ENCODE results near the gene PACS1. TPM values are rescaled to one million over a fixed set of nuclear protein-coding genes. Genes with fewer than 3 reads are reported as not detected.

Gene PACS1
- total and polyA plus RNA-seq, 8 donors = 50.7 to 57.5 (median 54.9) TPM

DNA sequence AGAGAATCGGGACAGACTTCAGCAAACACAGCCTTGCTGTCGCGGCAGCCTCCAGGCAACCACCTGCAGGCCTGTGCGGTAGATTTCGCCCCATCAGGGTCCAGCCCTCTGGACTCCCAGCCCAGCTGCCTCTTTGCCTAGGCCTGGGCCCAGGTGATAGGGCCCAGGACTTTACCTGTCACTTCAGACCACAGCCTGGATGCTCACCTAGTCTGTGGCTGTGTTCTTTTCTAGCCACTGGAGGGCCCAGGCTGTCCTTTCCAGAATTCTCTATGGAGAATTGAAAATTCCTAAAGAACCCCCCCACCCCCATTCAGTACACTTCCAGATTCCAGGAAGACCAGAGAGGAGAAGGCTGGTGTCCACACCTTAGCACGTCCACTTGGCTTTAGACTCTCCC, 167.8 kb downstream of the PACS1 start:
- intact Hi-C loops (cut with DNase I) = no loop called here
- Histone ChIP-seq H3K27me3 (no peaks in the 10 kb centered on the region), H3K4me1 (no peaks in the 10 kb centered on the region), H3K4me3 (no peak overlapping the region), H3K27ac (no peak overlapping the region), H3K9me3 (no peaks in the 10 kb centered on the region), H3K36me3 (peaks cover 0 to 97% of the 10 kb centered on the region in 2 donors)
- ATAC-seq (no peak), DNase-seq (no peak)
- TF ChIP-seq, protein P1, sequence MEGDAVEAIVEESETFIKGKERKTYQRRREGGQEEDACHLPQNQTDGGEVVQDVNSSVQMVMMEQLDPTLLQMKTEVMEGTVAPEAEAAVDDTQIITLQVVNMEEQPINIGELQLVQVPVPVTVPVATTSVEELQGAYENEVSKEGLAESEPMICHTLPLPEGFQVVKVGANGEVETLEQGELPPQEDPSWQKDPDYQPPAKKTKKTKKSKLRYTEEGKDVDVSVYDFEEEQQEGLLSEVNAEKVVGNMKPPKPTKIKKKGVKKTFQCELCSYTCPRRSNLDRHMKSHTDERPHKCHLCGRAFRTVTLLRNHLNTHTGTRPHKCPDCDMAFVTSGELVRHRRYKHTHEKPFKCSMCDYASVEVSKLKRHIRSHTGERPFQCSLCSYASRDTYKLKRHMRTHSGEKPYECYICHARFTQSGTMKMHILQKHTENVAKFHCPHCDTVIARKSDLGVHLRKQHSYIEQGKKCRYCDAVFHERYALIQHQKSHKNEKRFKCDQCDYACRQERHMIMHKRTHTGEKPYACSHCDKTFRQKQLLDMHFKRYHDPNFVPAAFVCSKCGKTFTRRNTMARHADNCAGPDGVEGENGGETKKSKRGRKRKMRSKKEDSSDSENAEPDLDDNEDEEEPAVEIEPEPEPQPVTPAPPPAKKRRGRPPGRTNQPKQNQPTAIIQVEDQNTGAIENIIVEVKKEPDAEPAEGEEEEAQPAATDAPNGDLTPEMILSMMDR (IDR thresholded peaks at IDR 0.05) = no peak

DNA sequence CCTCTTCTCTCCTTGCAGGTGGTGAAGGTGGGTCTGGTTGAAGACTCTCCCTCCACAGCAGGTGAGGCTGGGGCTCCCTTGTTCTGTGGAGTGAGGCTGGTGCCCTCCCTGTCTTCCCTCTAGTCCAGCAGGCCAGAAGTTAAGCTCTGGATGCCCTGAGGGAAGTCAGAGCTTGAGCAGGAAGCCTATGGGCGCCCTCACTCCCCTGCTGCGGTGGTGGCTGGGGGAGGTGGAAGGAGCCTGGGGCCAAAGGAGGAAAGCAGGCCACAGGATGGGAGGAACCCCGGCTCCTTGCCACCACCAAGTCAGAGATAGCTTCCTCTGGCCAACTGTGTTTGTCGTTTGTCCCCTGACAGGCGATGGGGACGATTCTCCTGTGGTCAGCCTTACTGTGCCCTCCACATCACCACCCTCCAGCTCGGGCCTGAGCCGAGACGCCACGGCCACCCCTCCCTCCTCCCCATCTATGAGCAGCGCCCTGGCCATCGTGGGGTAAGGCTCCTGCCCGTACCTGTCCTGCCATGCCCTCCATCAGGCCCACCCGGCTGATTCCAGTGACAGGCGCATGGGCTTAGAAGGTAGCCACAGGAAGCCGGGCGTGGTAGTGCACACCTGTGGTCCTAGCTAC, 168.8 kb downstream of the PACS1 start:
- Histone ChIP-seq H3K9me3 (no peaks in the 10 kb centered on the region), H3K27me3 (no peaks in the 10 kb centered on the region), H3K4me3 (no peak overlapping the region), H3K4me1 (no peaks in the 10 kb centered on the region), H3K36me3 (peaks cover 0 to 97% of the 10 kb centered on the region in 2 donors), H3K27ac (no peak overlapping the region)
- TF ChIP-seq, protein P1 (IDR thresholded peaks at IDR 0.05) = no peak
- ATAC-seq (no peak), DNase-seq (no peak)
- intact Hi-C loops (cut with DNase I) = no loop called here

DNA sequence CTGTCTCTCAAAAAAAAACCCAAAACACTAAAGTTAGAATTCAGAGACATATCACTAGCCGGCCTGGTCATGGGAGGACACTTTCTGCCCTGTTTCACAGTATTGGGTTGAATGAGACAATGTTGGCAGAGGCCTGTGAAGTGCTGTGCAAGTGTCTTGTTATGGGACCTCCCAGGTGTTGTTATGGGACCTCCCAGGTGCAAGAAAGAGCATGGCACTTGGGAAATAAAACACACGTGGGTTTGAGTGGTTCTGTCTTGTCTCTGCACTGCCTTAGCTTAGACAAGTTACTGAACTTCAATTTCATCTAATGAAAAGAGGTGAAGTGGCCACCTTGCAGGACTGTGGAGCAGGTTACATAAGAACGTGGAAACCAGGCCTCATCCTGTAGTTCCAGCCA, 169.4 kb downstream of the PACS1 start:
- H3K27me3 ChIP-seq = no peaks in the 10 kb centered on the region
- no peaks in the 10 kb centered on the region for H3K9me3 ChIP-seq
- H3K4me1 ChIP-seq = no peaks in the 10 kb centered on the region
- no peak for ATAC-seq
- no peak for DNase-seq
- TF ChIP-seq, protein P1 (IDR thresholded peaks at IDR 0.05) = no peak
- H3K27ac ChIP-seq = no peak overlapping the region
- peaks cover 0 to 96% of the 10 kb centered on the region in 2 donors for H3K36me3 ChIP-seq
- no peak overlapping the region for H3K4me3 ChIP-seq
- intact Hi-C loops (cut with DNase I) = no loop called here

DNA sequence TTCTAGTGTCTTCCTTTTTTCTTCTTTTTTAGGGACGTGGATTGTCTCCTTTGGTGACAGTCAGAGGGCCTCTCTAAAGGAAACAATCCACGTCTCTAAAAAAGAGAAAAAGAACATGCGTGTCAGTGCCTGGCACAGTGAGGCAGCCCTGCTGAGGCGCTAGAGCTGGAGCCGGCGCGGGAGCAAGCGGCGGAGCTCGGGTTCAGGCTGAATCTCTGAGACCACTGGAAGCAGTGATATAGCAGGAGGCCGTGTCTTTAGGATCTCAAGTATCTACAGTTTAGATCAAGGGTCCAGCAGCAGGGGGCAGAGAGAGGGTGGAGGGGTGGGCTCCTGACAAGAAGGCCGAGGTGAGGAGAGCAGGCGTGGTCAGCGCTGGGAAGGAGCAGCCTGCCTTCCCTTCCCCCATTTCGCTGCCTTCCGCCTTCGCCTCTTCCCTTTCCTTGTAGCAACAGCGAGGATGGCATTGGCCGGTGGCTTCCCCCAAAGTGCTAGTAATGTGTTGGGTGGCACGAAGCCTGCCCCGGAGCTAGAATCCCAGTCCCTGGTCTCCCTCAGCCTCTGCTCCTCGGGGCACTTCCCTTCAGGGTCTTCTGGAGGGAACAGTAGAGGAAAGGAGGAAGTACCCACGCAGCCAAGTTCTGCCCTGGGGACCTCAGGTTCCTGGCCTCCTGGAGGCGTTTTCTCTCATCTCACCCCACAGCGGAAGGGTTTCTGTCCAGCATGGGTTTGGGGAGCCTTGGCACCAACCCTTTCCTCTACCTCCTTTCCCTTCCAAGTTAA, 170.1 kb downstream of the PACS1 start:
- no peaks in the 10 kb centered on the region for H3K9me3 ChIP-seq
- H3K27me3 ChIP-seq = no peaks in the 10 kb centered on the region
- peaks cover 0 to 95% of the 10 kb centered on the region in 2 donors for H3K36me3 ChIP-seq
- no peak overlapping the region for H3K27ac ChIP-seq
- TF ChIP-seq, protein P1 (IDR thresholded peaks at IDR 0.05) = no peak
- no peak overlapping the region for H3K4me3 ChIP-seq
- intact Hi-C loops (cut with DNase I) = no loop called here
- ATAC-seq (no peak), DNase-seq (no peak)
- H3K4me1 ChIP-seq = no peaks in the 10 kb centered on the region

DNA sequence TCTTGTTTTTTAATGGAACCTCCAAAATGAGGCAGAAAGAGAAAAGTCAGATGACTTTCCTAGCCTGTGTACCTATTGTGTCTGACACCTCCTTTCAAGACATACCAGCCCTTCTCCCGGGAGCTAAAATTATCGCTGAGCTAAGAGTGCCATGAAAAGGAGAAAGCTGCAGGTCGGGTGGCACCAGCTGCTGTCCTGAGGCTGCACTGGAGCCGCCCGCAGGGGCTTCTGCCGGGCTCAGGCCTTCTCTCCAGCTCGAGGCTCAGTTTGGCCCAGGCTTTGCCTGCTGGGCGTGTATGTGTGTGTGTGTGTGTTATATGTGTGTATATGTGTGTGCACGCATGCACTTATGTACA, 170.7 kb downstream of the PACS1 start:
- DNase-seq = no peak
- H3K4me3 ChIP-seq = no peak overlapping the region
- intact Hi-C loops (cut with DNase I) = no loop called here
- H3K27ac ChIP-seq = no peak overlapping the region
- ATAC-seq = no peak
- H3K36me3 ChIP-seq = peaks cover 0 to 90% of the 10 kb centered on the region in 2 donors
- no peaks in the 10 kb centered on the region for H3K9me3 ChIP-seq
- H3K4me1 ChIP-seq = no peaks in the 10 kb centered on the region
- no peaks in the 10 kb centered on the region for H3K27me3 ChIP-seq
- TF ChIP-seq, protein P1 (IDR thresholded peaks at IDR 0.05) = no peak
